Activated naive CD8-positive, alpha-beta T cell (primary cell): Measurements from ENCODE around the gene GRIK5.
"Not testable (repeated sequence)": the region's sequence is repeated elsewhere in the genome, so short reads cannot be mapped to it uniquely, and the experiment has no call there.

Experiments used
- H3K27ac Mint-ChIP-seq: one replicate; pipeline ENCODE4 v1.8.0; 2021; ENCODE audit warnings: mixed read lengths
- H3K27me3 Mint-ChIP-seq: one replicate; pipeline ENCODE4 v1.8.0; 2021; ENCODE audit warnings: mixed read lengths
- H3K36me3 Mint-ChIP-seq: one replicate; pipeline ENCODE4 v1.8.0; 2021; ENCODE audit warnings: mixed read lengths
- H3K4me1 Mint-ChIP-seq: one replicate; pipeline ENCODE4 v1.8.0; 2021; ENCODE audit warnings: low read depth, mixed read lengths
- H3K4me3 Mint-ChIP-seq: one replicate; pipeline ENCODE4 v1.8.0; 2021; ENCODE audit warnings: mild to moderate bottlenecking, mixed read lengths
- H3K9me3 Mint-ChIP-seq: one replicate; pipeline ENCODE4 v1.8.0; 2021; ENCODE audit warnings: low read depth, mixed read lengths

Gene GRIK5

DNA sequence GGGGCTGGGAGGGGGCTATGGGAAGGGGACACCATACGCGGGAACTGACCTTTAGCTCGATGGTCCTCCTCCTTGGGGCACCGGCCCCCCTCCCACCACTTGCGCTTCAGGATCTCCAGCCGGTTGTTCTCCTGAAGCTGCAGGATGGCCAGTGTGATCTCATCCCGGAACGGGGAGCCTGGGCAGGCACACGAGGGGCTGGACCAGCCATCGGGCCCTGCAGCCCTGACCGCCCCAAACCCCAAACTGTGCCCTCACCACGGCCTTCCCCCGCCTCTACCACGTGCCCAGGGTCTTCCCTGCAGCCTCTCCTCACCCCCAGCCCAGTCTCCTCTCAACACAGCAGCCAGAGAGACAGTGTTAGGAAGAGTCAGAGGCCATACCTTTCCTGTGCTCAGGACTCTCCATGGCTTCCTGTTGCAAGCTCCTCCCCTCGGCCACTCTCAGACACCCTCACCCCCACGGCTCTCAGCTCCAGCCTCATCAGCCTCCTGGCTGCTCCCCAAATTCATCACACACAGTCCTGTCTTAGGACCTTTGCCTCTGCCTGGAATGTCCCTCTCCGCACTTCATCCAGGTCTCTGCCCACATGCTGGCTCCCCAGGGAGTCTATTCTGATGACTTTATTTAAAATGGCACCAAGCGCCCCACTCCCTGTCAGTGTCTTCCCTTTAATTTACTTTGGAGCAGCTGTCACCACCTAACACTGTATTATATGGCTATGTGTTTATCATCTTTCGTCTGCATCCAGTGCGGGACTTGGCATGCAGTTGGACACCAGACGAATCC lies 66.3 kb downstream of the GRIK5 start:
- no peak overlapping the region for H3K4me3 Mint-ChIP-seq
- peaks cover 21% of the 10 kb centered on the region for H3K27me3 Mint-ChIP-seq
- peaks cover 6% of the 10 kb centered on the region for H3K4me1 Mint-ChIP-seq
- no peaks in the 10 kb centered on the region for H3K9me3 Mint-ChIP-seq
- H3K36me3 Mint-ChIP-seq: peaks cover 4% of the 10 kb centered on the region
- no peak overlapping the region for H3K27ac Mint-ChIP-seq

DNA sequence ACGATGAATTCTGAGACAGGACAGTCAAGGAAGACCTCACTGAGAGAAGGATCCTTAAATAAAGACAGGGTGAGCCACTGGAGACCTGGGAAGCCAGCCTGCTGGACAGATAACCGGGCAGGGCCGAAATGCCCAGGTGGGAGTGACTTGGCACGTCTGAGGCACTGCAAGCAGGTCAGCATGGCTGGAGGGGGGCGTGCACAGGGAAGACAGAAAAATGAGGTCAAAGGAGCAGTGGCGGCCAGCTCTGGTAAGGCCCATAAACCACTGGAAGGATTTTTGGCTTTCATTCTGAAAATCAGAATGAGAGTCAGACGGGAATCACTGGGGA lies 70.2 kb downstream of the GRIK5 start:
- no peak overlapping the region for H3K27ac Mint-ChIP-seq
- H3K9me3 Mint-ChIP-seq: no peaks in the 10 kb centered on the region
- H3K36me3 Mint-ChIP-seq: peaks cover 4% of the 10 kb centered on the region
- peak overlapping the region; percentile 50 for H3K4me3 Mint-ChIP-seq
- H3K4me1 Mint-ChIP-seq: peaks cover 30% of the 10 kb centered on the region
- H3K27me3 Mint-ChIP-seq: peaks cover 43% of the 10 kb centered on the region

GRCh38 chr19:41999071-41999877 lies 70.7 kb downstream of the GRIK5 start:
- Mint-ChIP-seq H3K9me3 (no peaks in the 10 kb centered on the region), H3K27ac (no peak overlapping the region), H3K4me3 (peak overlapping the region; percentile 50), H3K4me1 (peaks cover 34% of the 10 kb centered on the region), H3K27me3 (peaks cover 46% of the 10 kb centered on the region), H3K36me3 (peaks cover 4% of the 10 kb centered on the region)

DNA sequence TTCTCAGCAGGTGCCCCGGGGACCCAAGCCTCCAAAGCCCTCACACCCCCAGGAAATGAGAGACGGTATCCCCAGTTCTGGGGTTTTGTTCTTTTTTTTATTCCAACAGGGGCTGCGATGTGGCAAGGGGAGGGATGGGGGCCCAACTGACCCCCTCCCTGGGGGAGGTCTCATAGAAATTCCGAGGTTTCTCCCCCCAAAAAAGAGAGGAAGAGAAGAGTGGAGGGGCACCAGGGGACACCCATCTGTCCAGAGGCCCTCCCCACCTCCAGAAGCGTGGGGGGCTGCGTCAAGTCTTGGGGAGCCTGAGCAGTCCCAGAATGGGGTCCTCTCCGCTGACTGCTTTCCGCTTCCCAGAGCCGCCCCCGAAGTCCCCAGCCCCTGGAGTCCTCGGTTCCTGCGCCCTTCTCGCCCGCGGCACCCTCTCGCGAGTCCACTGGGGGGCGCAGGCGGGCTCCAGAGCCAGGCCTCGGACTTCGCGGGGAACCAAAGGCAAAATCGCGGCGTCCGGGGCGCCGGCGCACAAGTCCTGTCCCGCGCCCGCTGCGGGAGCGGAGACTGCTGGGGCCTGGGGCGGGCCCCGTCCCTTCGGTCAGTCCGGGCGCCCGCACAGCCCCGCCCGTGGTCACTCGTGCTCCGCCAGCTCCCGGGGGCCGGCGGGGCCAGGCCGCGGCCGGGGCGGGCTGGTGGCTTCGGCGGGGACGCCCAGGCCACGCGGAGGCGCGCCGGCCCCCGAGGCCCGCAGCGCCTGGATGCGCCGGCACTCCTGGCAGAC lies 71.6 kb downstream of the GRIK5 start:
- Mint-ChIP-seq H3K4me3 (peak overlapping the region; percentile 35), H3K4me1 (peaks cover 36% of the 10 kb centered on the region), H3K27me3 (peaks cover 46% of the 10 kb centered on the region)

DNA sequence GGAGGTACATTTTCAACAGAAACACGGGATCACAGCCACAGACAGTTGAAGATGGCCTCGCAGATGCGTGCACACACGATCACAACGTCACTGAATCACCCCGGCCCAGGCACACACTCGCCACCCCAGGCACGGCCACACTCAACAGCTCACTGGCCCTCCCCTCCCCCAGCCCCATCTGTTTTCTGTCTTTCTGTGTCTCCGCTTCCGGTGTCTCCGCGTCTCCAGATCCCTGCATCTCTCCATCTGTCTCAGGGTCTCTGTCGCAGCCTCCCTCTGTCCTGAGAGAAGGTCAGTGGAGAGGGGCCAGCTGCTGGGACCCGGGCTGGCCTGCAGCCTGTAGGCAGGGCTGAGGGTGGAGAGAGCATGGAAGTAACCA lies 72.2 kb downstream of the GRIK5 start:
- H3K36me3 Mint-ChIP-seq: peaks cover 4% of the 10 kb centered on the region
- H3K27me3 Mint-ChIP-seq: peaks cover 46% of the 10 kb centered on the region
- peak overlapping the region; percentile 35 for H3K4me3 Mint-ChIP-seq
- H3K9me3 Mint-ChIP-seq: no peaks in the 10 kb centered on the region
- H3K4me1 Mint-ChIP-seq: peaks cover 37% of the 10 kb centered on the region
- no peak overlapping the region for H3K27ac Mint-ChIP-seq

More for the DNA sequence above, 71.6 kb downstream of the GRIK5 start:
- Mint-ChIP-seq H3K9me3 (no peaks in the 10 kb centered on the region), H3K36me3 (peaks cover 4% of the 10 kb centered on the region), H3K27ac (no peak overlapping the region)

DNA sequence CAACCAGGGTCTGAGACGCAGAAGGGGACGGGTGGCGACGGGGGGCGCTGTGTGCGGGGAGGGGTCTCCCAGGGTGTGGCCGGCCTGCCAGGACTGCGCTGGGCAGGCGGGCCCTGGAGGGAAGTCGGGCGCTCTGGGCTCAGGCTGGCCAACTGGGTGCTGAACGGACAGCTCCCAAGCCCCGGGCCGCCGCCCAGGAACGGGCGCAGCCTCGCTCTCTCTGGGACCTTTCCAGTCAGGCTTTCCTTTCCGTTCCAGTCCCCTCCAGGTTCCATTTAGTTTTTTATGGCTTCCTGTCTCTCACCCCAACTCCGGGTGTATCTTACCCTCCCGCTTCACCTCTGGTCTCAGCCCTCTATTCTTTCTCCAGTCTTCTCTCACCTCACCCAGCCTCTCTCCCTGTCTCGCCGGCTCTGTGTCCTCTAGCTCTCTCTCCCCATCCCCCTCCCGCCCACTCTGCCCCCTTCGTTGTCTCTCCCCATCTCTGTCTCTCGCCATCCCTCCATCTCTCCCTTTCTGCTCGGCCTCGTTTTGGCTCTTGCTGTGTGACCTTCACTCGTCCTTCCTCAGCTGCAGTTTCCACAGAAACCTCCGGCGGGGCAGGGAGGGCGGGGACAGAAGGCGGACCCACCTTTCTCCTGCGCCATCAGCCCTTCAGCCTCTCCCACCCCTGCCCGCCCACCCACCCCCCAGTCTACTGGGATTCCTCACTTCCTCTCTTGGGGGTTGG lies 72.7 kb downstream of the GRIK5 start:
- Mint-ChIP-seq H3K27ac (no peak overlapping the region), H3K4me1 (peaks cover 41% of the 10 kb centered on the region), H3K4me3 (peak overlapping the region; percentile 65), H3K36me3 (peaks cover 4% of the 10 kb centered on the region), H3K27me3 (peaks cover 46% of the 10 kb centered on the region), H3K9me3 (no peaks in the 10 kb centered on the region)

DNA sequence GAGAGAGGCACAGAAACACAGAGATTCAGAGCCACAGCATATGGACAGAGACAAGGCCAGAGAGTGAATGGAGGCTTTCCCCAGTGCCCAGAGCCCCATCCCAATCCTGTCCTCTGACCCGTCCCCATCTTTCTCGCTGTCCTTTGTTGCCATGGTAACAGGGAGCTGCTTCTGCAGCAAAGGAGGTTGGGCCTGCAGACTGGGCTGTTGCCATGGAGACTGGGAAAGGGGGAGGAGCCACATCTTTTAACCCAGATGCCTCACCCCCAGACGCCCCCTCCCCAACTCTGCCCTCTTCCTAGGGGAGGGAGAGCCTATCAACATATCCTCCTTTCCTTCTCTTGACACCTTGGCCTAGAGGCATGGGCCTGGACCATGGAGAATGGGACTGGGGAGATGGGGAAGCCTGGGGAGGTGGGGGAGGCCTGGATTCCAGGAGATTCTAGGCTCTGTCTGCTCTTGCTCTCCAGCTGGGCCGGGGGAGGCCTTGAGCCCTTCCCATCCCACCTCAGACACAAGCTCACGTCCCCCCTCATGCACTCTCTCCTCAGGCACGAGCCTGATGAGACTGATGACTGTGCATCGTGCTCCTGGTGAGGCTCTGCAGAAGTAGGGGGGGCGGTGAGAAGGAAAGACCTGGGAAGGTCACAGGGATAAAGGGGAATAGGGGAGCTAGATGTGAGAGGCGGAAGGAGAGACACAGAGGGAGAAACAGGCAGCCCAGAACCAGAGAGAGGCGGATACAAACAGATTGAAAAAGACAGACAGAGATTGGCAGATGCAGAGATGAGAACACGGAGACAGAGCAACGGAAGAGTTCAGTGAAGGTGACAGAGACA lies 73.8 kb downstream of the GRIK5 start:
- Mint-ChIP-seq H3K27me3 (peaks cover 41% of the 10 kb centered on the region), H3K4me1 (peaks cover 41% of the 10 kb centered on the region), H3K4me3 (peak overlapping the region; percentile 65), H3K27ac (no peak overlapping the region), H3K36me3 (peaks cover 4% of the 10 kb centered on the region), H3K9me3 (no peaks in the 10 kb centered on the region)

DNA sequence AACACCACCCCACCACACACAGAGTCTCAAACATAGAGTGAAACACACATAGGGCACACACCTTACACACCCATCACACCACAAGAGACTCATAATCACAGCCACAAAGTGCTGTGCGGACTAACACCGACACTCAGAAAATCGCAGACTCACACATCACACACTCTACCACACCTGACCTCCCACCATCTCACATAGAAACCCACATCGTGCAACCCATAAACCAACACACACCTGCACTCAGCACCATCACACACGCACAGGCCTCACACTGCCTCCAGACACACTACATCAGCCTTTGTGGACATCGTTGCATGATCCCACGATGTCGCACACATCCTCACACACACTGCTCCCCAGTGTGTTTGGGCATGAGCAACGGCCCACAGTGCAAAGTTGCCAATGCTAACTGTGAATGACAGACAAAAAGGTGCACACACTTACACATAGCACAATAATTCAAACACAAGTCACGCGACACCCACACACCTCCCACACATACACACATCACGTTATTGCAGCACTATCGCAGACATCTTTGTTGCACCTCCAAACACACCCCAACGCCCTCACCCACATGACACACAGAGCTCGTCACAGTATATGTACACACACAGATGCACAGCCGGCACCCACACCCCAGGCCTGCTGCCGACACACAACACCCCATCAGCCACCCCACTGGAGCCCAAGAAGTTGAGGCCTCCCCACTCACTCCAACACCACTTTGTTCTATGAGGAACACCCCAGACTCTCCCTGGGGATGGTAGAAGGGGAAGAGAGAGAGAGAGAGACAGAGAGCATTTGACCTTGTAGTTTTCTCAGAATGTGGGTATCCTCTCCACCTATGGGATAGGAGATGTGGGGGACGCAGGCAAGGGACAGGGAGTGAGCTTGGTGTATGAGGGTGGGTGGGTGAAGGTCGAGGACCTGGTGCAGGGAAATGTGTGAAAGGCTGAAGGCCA lies 74.7 kb downstream of the GRIK5 start:
- Mint-ChIP-seq H3K9me3 (no peaks in the 10 kb centered on the region), H3K4me3 (peak overlapping the region; percentile 77), H3K27me3 (peaks cover 37% of the 10 kb centered on the region), H3K4me1 (peaks cover 41% of the 10 kb centered on the region), H3K27ac (no peak overlapping the region), H3K36me3 (peaks cover 4% of the 10 kb centered on the region)

- Mint-ChIP-seq H3K4me1 (peaks cover 38% of the 10 kb centered on the region), H3K27ac (no peak overlapping the region), H3K9me3 (no peaks in the 10 kb centered on the region), H3K27me3 (peaks cover 30% of the 10 kb centered on the region), H3K36me3 (peaks cover 2% of the 10 kb centered on the region), H3K4me3 (peak overlapping the region; percentile 77)
Measured at GRCh38 chr19:41994521-41994971, 75.5 kb downstream of the GRIK5 start.

GRCh38 chr19:41993612-41994483 lies 76.2 kb downstream of the GRIK5 start, which contains the start of gene ATP1A3:
ATP1A3 (minus strand) TSS chr19:41994230; CDS start chr19:41994076, 154 bp downstream.
- Mint-ChIP-seq H3K9me3 (no peaks in the 10 kb centered on the region), H3K27me3 (peaks cover 27% of the 10 kb centered on the region), H3K4me3 (peak within 1 kb of the TSS; percentile 92), H3K27ac (peak within 1 kb of the TSS; percentile 59), H3K36me3 (no peaks in the 10 kb centered on the region), H3K4me1 (peaks cover 35% of the 10 kb centered on the region)

GRCh38 chr19:41991925-41992569 lies 78.0 kb downstream of the GRIK5 start:
- peaks cover 25% of the 10 kb centered on the region for H3K4me1 Mint-ChIP-seq
- H3K27me3 Mint-ChIP-seq: peaks cover 20% of the 10 kb centered on the region
- peak overlapping the region; percentile 54 for H3K4me3 Mint-ChIP-seq
- H3K27ac Mint-ChIP-seq, H3K36me3 Mint-ChIP-seq, H3K9me3 Mint-ChIP-seq: not testable (repeated sequence)

GRCh38 chr19:41991025-41991424 lies 79.0 kb downstream of the GRIK5 start:
- no peak overlapping the region for H3K4me3 Mint-ChIP-seq

More at GRCh38 chr19:41991025-41991424, 79.0 kb downstream of the GRIK5 start:
- peaks cover 5% of the 10 kb centered on the region for H3K36me3 Mint-ChIP-seq
- H3K4me1 Mint-ChIP-seq: peaks cover 19% of the 10 kb centered on the region
- peaks cover 12% of the 10 kb centered on the region for H3K27me3 Mint-ChIP-seq
- no peaks in the 10 kb centered on the region for H3K9me3 Mint-ChIP-seq
- H3K27ac Mint-ChIP-seq: no peak overlapping the region
